K562 (cell line): ENCODE data around the gene PRR23E. TPM values are rescaled to one million over a fixed set of nuclear protein-coding genes. Genes with fewer than 3 reads are reported as not detected.

Source experiments
- ATAC-seq: fragments of 200-7000 bp; cut with Tn5 transposase; 3 replicates; pipeline ENCODE4 v1.9.1; 2020; ENCODE audit warnings: moderate library complexity
- BruUV-seq: library from RNA; stranded (reverse); fragments of 400-500 nt; replicated peaks from 2 replicates; lab custom pipeline; 2021; lab: Mats Ljungman, UMichigan
- CTCF ChIA-PET: fragments of 300-600 bp; formaldehyde crosslinking; extraction: SDS; loops from one replicate; lab custom pipeline; 2021; ENCODE audit warnings: low intra/inter-chr PET ratio; lab: Yijun Ruan, JAX
- POLR2A ChIA-PET: fragments of 300-600, 350-650 bp; sonication (Branson Sonifier 250); formaldehyde crosslinking; extraction: SDS; loops from one replicate; lab custom pipeline; 2021; ENCODE audit warnings: antibody characterized with exemption, inconsistent platforms; lab: Yijun Ruan, JAX
- DNase-seq, 4 experiments: peaks; one replicate each; pipeline versions ENCODE4 v3.0.0 to v3.0.0-alpha.2; 2011 to 2018; ENCODE audit warnings: low spot score in 3 of 4, mixed read lengths in 3 of 4; ENCODE audit errors: extremely low read depth in 1 of 4
- FAIRE-seq: peaks from 2 replicates; lab custom pipeline; 2011; peaks lifted over from hg19 to GRCh38; lab: Jason Lieb, UNC
- H2AFZ ChIP-seq: 2 replicates; pipeline ENCODE4 v1.6.0; 2011; ENCODE audit warnings: low read depth, low read length, control low read depth, inconsistent platforms
- H3K27ac ChIP-seq: fragments of 200-600 bp; 3 replicates; pipeline ENCODE4 v1.8.0; 2011; ENCODE audit warnings: low read depth, mild to moderate bottlenecking, control low read depth, inconsistent platforms, low read length, moderate library complexity, mixed read lengths; ENCODE audit errors: extremely low read depth
- H3K27me3 ChIP-seq, 2 experiments: fragments of 300-600 bp in 1 of 2; 2 replicates in 1 of 2; 3 replicates in 1 of 2; pipeline versions ENCODE4 v1.6.0 to v1.8.0; 2011; ENCODE audit warnings: inconsistent platforms in 2 of 2, low read length in 2 of 2, mild to moderate bottlenecking in 1 of 2, mixed read lengths in 1 of 2, moderate library complexity in 1 of 2; ENCODE audit not compliant: control insufficient read depth in 2 of 2, insufficient read depth in 2 of 2
- H3K36me3 ChIP-seq: fragments of 300-600 bp; 3 replicates; pipeline ENCODE4 v1.8.0; 2011; ENCODE audit warnings: mild to moderate bottlenecking, low read length, inconsistent platforms; ENCODE audit not compliant: control insufficient read depth, insufficient read depth
- H3K4me1 ChIP-seq, 2 experiments: fragments of 200-600 bp in 1 of 2; replicated peaks in 1 of 2; 2 replicates in 1 of 2; 3 replicates in 1 of 2; pipeline versions ENCODE4 v1.5.1 to v1.8.0; 2011; ENCODE audit warnings: inconsistent platforms in 2 of 2, low read length in 2 of 2, mild to moderate bottlenecking in 1 of 2, mixed read lengths in 1 of 2, moderate library complexity in 1 of 2; ENCODE audit not compliant: control insufficient read depth in 2 of 2, insufficient read depth in 2 of 2
- H3K4me2 ChIP-seq: 2 replicates; pipeline ENCODE4 v1.6.1; 2011; ENCODE audit warnings: low read length, control low read depth, inconsistent platforms, mixed read lengths; ENCODE audit not compliant: insufficient read depth
- H3K4me3 ChIP-seq: fragments of 200-600 bp; sonication (generic), shearing (Covaris generic); 2 replicates; pipeline ENCODE4 v1.5.1; 2016; ENCODE audit warnings: control low read depth, inconsistent platforms
- H3K79me2 ChIP-seq: fragments of 200-600 bp; 3 replicates; pipeline ENCODE4 v1.8.0; 2011; ENCODE audit warnings: low read length, inconsistent platforms; ENCODE audit not compliant: control insufficient read depth, insufficient read depth
- H3K9ac ChIP-seq, 2 experiments: 2 replicates each; pipeline versions ENCODE4 v1.6.0 to v1.6.1; 2011; ENCODE audit warnings: low read depth in 2 of 2, low read length in 2 of 2, control low read depth in 1 of 2, inconsistent platforms in 1 of 2, mild to moderate bottlenecking in 1 of 2, mixed read lengths in 1 of 2; ENCODE audit not compliant: insufficient read depth in 1 of 2
- H3K9me1 ChIP-seq: one replicate; pipeline ENCODE4 v1.6.0; 2011; ENCODE audit warnings: inconsistent platforms, mild to moderate bottlenecking, low read length, moderate library complexity; ENCODE audit not compliant: control insufficient read depth, insufficient read depth
- H3K9me3 ChIP-seq: replicated peaks from 2 replicates; pipeline ENCODE4 v1.5.1; 2011; ENCODE audit warnings: low read depth, low read length, inconsistent platforms; ENCODE audit not compliant: control insufficient read depth, insufficient read depth
- H4K20me1 ChIP-seq: replicated peaks from 2 replicates; pipeline ENCODE4 v1.6.1; 2011; ENCODE audit warnings: low read length, inconsistent platforms, mixed read lengths; ENCODE audit not compliant: control insufficient read depth, insufficient read depth
- CREB1 ChIP-seq, 2 experiments: sonication (generic) in 1 of 2; formaldehyde crosslinking in 1 of 2; IDR thresholded peaks; 2 replicates each; pipeline versions ENCODE4 v1.6.1 to v1.8.0; 2012 to 2022; ENCODE audit warnings: inconsistent platforms in 1 of 2, mild to moderate bottlenecking in 1 of 2, missing genetic modification reagents in 1 of 2, moderate library complexity in 1 of 2
- CUX1 ChIP-seq: fragments of 200-800 bp; sonication (Bioruptor generic); IDR thresholded peaks from 2 replicates; pipeline ENCODE4 v1.6.1; 2016; ENCODE audit warnings: missing genetic modification characterization, missing compliant biosample characterization
- HIVEP1 ChIP-seq: fragments of 250-450 bp; sonication (Bioruptor Pico); IDR thresholded peaks from 2 replicates; pipeline ENCODE4 v1.4.0; 2020; ENCODE audit warnings: mild to moderate bottlenecking
- IFI16 ChIP-seq: fragments of 250-450 bp; sonication (Bioruptor Pico); IDR thresholded peaks from 2 replicates; pipeline ENCODE4 v2.1.2; 2022; ENCODE audit warnings: mild to moderate bottlenecking, inconsistent platforms
- KAT8 ChIP-seq: fragments of 450-650 bp; IDR thresholded peaks from 2 replicates; pipeline ENCODE4 v1.6.1; 2016; ENCODE audit warnings: low read depth, mild to moderate bottlenecking
- MBD2 ChIP-seq: sonication (generic); IDR thresholded peaks from 2 replicates; pipeline ENCODE4 v1.6.1; 2016; ENCODE audit warnings: low read depth, borderline replicate concordance
- MTA1 ChIP-seq: fragments of 450-650 bp; IDR thresholded peaks from 2 replicates; pipeline ENCODE4 v1.6.1; 2017; ENCODE audit warnings: borderline replicate concordance
- NCOA4 ChIP-seq: fragments of 450-650 bp; IDR thresholded peaks from 2 replicates; pipeline ENCODE4 v1.6.1; 2018; ENCODE audit warnings: mild to moderate bottlenecking; ENCODE audit not compliant: partially characterized antibody
- OTX1 ChIP-seq: fragments of 450-650 bp; formaldehyde crosslinking; IDR thresholded peaks from 2 replicates; pipeline ENCODE4 v1.4.0; 2022; ENCODE audit warnings: mild to moderate bottlenecking
- RB1 ChIP-seq: fragments of 450-650 bp; IDR thresholded peaks from 2 replicates; pipeline ENCODE4 v1.6.1; 2017; ENCODE audit warnings: low read depth, mild to moderate bottlenecking
- SMAD3 ChIP-seq: fragments of 450-650 bp; formaldehyde crosslinking; conservative IDR thresholded peaks from 2 replicates; pipeline ENCODE4 v1.4.0; 2020; ENCODE audit warnings: mild to moderate bottlenecking
- SREBF2 ChIP-seq: sonication (generic); formaldehyde crosslinking; IDR thresholded peaks from 2 replicates; pipeline ENCODE4 v1.4.0; 2020; ENCODE audit warnings: mild to moderate bottlenecking, missing genetic modification reagents
- ZNF133 ChIP-seq: fragments of 250-450 bp; sonication (Bioruptor Pico); IDR thresholded peaks from 2 replicates; pipeline ENCODE4 v1.4.0; 2020; ENCODE audit warnings: mild to moderate bottlenecking
- ZNF830 ChIP-seq: fragments of 250-450 bp; sonication (Bioruptor Pico); IDR thresholded peaks from 2 replicates; pipeline ENCODE4 v1.5.0; 2021; ENCODE audit warnings: mild to moderate bottlenecking
- WGBS: fragments of 100-300 bp; shearing (Covaris generic); methylation state at CpG from one replicate; pipeline ENCODE4 v1.1.6; 2016; ENCODE audit warnings: low coverage, mixed read lengths; ENCODE audit not compliant: insufficient coverage; ENCODE audit errors: missing lambda C conversion rate; 5-methylcytosine and 5-hydroxymethylcytosine counted together
- in situ Hi-C: fragments of 300-500 bp; cut with MboI; formaldehyde crosslinking; loops from 4 replicates; pipeline ENCODE4 v1.15.0; 2018; ENCODE audit warnings: inconsistent platforms, mixed read lengths
- intact Hi-C: fragments of 100-400 bp; cut with micrococcal nuclease; formaldehyde crosslinking; loops from 2 replicates; pipeline ENCODE4 v1.14.2; 2022
- polyA plus RNA-seq, 8 experiments: library from polyadenylated mRNA; depleted of rRNA in 4 of 8; stranded (reverse) in 5 of 8; unstranded in 3 of 8; fragments of >200 nt; fragmentation: Nextera tagmentation in 2 of 8; fragmentation: Illumina TruSeq in 1 of 8; extraction: Ambion mirVana in 2 of 8; extraction: Trizol in 1 of 8; gene quantifications; 2 replicates each; pipeline versions ENCODE4 v1.2.1 to v1.2.3, GENCODE V29; 2011 to 2014; ENCODE audit warnings: inconsistent platforms in 1 of 8, missing spikeins in 1 of 8
- total RNA-seq, 7 experiments: library from RNA; depleted of rRNA in 6 of 7; stranded (reverse); fragments of >200 nt in 6 of 7; fragmentation: Illumina TruSeq in 2 of 7; extraction: Trizol in 2 of 7; gene quantifications; 2 replicates each; pipeline versions ENCODE4 v1.2.1 to v1.2.3, GENCODE V29; 2011 to 2021; ENCODE audit warnings: low replicate concordance in 1 of 7

The PRR23E gene
- total and polyA plus RNA-seq, 9 of the 15 experiments (the other 6 are each of a cell fraction or from before 2014, with no cell fraction given) = not detected

- no peak overlapping the region for H3K4me3 ChIP-seq
- WGBS = 0% methylated on average over 4 of the region's 6 CpGs
- H3K27ac ChIP-seq = no peak overlapping the region
- no peak overlapping the region for H3K4me2 ChIP-seq
- no peaks in the 10 kb centered on the region for H3K9me3 ChIP-seq
- TF ChIP-seq SREBF2 (no peak), ZNF133 (no peak), MBD2 (no peak), HIVEP1 (no peak), KAT8 (no peak), OTX1 (CRISPR knock-in tag) (no peak), ZNF830 (no peak), CREB1 (IDR thresholded peaks at IDR 0.05) (no peak), CREB1 (CRISPR knock-in tag; IDR thresholded peaks at IDR 0.05) (no peak), MTA1 (no peak), RB1 (no peak), CUX1 (CRISPR knock-in tag) (no peak), IFI16 (CRISPR knock-in tag) (no peak), NCOA4 (no peak), SMAD3 (CRISPR knock-in tag) (no peak)
- in situ Hi-C loops = no loop called here
- ChIA-PET POLR2A (no interaction called here), CTCF (no interaction called here)
- FAIRE-seq = no peak
- no peaks in the 10 kb centered on the region; a peak in 1 of 5 replicates for H3K27me3 ChIP-seq
- no peak overlapping the region for H3K9ac ChIP-seq
- no peak for DNase-seq
- no peaks in the 10 kb centered on the region for H3K36me3 ChIP-seq
- no peak overlapping the region for H2AFZ ChIP-seq
- no peaks in the 10 kb centered on the region for H3K4me1 ChIP-seq
- intact Hi-C loops = no loop called here
- H4K20me1 ChIP-seq = no peaks in the 10 kb centered on the region
- no peak for ATAC-seq
- H3K9me1 ChIP-seq = no peaks in the 10 kb centered on the region
- BruUV-seq = no TSS peak
- no peaks in the 10 kb centered on the region for H3K79me2 ChIP-seq
Measured at GRCh38 chr3:127180859-127181258, 12.1 kb upstream of the PRR23E start.
